NCI-H345 (cell line): ENCODE results near the gene FOXP1.
"Not testable (repeated sequence)": the region's sequence is repeated elsewhere in the genome, so short reads cannot be mapped to it uniquely, and the experiment has no call there.

Experiments
- DNase-seq: peaks from one replicate; lab custom pipeline; 2025; lab: John Stamatoyannopoulos, UW

Gene FOXP1

GRCh38 chr3:71030748-71031147 lies 552.8 kb downstream of the FOXP1 start:
- DNase-seq, result no peak

GRCh38 chr3:71029770-71030169 lies 553.8 kb downstream of the FOXP1 start:
- DNase-seq, result no peak

GRCh38 chr3:71028802-71029201 lies 554.7 kb downstream of the FOXP1 start:
- no peak for DNase-seq

DNA sequence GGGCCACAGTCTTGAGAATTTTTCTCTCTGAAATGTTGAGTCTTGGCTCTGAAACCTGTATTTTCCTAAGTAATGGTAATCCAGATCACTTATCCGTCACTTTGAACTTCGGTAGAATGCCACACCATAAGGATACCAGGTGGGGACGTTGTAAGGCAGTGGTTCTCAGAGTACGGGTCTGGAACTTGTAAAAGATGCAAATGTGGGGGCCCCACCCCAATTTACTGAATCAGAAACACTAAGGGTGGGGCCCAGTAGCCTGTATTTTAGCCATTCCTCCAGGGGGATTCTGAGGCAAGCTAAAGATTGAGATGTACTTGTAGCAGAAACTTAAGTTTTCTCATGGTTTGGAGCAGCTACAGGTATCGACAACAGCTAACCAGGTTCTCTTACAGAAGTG lies 555.3 kb downstream of the FOXP1 start:
- DNase-seq, result no peak

DNA sequence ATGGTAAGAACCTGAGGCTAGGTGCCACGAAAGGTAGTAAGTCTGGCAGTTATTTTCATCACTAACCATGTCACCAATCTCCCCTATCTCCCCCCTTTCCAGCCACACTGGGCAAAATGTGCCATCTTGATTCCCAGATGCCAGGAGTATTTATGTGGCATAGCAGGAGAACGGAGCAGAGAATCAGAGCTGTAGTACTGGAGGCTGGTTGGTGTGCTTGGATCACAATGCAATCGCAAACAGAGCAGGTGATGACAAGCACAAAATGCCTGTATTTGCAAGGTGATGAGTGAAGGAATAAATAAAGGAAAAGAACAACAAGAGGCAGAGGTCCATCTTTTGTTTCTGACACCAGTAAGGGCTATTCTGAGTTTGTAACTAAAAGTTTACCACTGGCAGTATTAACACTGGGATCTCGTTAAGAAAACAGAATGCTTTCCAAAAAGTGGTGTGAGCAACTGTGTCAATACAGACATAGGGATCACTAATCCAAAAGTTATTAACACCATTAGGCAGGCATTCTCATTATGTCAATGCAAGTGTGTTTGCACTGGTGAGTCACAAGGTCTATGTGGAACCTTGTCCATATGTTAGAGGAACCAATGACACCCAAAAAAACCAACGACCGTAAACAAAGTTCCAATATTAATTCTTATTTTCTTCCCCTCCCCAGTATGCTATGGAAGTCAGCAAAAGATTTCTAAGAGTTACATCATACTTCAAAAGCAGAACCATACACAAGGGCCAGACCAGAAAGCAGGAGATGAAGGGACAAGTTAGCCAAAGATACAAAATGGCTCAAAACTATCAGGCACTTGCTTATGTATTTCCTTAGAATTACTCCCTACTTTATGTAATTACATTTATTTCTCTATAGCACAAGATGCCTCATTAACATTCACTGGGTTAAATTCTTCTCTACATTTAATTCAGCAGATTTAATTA lies 556.6 kb downstream of the FOXP1 start:
- no peak for DNase-seq

DNA sequence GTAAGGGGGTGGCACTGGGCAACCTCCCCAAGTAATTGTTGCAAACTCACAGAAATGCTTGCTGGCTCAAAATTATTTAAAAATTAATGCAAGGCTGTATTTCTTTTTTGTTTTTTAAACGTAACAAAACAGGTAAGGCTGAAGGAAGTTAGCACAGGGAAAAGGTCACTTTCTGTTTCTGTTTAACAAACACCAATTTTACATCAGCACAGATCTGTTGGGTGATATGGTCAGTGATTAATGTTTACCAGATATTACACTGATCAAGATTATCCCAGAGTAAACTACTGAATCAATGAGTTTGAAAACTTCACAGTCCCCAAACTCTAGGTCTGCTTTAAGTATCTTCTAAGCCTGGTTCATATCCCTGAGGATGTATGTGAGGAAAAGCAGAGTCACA lies 558.0 kb downstream of the FOXP1 start:
- DNase-seq, result no peak

DNA sequence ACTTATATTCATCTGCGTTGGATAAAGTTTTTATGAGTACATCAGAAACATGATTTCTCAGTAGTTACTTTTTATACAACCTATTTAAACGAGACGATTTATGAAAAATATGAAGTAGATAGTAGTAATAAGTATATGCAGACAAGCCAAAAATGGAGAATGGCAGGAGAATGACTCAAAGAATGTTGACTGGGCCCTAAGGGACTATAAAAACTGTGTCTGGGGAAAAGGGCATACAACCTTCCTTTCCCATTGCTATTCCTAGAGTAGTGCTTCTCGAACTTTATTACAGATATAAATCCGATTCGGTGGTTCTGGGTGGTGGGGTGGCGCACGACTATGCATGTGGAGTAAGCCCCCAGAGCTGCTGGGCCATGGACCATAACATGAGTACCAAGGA lies 558.5 kb downstream of the FOXP1 start:
- DNase-seq, result no peak

- no peak for DNase-seq
Measured at GRCh38 chr3:71022551-71023335, 560.8 kb downstream of the FOXP1 start.

DNA sequence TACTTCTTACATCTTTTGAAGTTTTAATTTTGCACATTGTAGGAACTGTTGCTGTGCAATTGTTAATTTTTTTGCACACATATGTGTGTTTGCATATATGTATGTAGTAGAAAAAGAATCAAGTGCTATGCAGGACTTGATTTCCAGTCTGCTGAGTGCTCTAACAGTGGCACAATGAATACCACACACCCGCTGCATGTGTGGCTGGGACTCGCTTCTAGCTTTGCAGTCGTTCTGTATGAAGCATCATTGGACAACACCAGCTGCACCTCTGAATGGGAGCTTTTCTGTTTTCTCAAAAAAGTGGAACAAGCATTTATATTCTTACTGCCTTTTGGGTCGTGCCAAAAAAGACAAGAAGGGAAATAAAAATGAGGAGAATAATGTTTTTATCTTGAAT lies 564.7 kb downstream of the FOXP1 start:
- DNase-seq, result no peak

GRCh38 chr3:71016178-71016845 lies 567.2 kb downstream of the FOXP1 start:
- no peak for DNase-seq

- DNase-seq, result not testable (repeated sequence)
Measured at GRCh38 chr3:71014616-71015015, 568.9 kb downstream of the FOXP1 start.

GRCh38 chr3:71012971-71013370 lies 570.6 kb downstream of the FOXP1 start:
- DNase-seq, result no peak

DNA sequence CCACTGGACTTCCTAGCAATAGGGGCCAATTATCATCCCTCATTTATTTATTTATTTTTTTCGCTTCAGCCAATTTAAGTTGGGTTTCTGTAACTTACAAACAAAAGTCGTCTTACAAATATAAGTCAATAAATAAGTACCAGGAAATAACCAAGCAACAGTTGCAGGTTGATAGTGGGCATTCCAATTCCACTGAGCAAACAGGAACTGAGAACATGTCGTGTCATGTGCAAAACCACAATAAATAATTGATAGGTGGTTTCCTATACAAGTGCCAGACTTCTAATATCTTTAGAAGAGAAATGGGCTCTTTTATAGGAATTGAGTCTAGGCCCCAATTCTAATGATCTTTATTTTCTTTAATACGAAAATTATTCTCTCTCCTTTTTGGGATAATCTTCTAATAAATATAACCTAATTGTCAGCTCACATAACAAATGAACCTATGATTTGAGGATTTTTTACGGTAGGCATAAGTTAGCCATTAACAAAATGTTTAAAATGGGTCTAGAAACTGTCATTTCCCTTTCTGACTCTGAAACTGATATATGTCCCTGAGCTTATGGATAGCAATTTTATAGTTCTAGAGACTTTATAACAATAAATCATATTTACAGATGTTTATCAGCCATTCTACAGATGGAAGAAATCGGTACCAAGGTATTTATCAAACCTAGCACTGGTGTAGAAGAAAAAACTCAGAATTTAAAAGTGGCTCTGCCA lies 571.8 kb downstream of the FOXP1 start:
- no peak for DNase-seq

DNA sequence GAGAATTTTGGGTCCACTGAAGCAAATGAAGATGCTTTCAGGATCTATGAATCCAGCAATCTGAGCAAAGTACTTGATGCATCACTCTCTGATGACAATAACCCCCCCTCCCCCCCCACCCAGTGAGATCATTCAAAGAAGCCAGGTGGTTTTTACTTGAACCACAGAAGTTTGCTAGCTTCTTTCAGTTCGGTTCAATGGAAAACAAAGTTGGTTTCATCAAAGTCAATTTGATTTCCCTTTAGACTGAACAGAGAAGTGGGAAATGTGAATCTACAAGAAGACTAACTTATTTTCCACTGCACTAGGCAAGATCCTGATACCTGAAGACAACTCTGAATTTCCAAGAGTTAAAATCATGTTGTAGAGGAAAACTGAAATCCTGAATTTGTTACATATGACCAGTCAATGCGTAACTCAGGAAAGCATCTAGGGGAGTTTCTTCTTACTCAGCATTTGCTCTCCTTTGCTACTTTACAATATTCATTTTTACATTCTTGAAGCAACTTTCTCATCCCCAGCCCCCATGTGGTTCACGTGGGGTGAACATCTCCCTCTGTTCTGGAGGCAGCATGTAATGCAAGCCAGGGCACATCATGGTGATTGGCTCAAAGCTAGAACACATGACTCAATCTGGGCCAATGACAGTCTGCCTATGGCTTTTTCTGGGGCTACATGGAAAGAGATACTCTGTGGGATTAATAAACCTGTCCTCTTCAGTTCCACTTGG lies 572.6 kb downstream of the FOXP1 start:
- no peak for DNase-seq

GRCh38 chr3:71008350-71008935 lies 575.1 kb downstream of the FOXP1 start:
- no peak for DNase-seq

DNA sequence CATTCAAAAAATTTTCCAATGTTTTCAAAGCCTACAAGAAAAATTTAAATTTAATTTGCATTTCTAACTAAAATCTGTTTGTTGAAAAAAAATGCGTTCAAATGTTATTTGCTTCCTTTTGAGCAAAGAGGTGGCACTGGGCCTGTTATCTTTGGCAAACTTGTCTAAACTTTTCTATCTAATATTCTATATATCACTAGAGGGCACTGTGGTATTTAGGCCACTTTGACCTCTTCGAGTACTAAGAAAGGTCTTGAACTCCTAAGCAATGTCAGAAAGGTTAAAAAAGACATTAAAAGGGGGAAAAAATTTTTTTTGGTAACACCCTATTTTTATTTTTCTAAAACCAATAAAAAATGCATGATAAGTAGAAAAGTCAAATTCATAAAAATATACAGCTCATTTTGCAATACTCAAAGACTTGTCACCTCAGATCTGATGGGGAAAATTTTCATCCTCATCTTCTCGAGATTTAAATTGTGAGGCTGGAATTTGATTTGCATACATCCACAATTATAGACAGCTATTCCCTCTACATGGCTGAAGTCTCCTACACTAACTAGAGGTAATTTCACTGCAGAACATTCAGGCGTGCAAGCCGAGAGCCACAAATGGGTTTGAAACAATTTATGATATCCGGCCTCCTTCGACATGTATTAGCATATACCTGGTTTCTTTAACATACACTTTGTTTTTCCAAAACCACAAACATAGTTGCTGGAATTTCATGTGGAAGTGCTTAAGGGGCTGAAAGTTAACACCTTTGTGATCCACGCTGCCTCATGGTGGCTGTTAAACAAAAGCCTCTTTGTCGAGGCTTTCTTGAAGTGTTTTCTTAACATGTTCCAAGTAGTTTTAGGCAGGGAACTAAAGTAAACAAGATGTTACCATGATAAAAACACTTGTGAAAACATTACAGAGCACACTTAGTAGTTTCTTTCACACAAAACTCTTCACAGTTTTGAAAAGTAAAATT lies 576.4 kb downstream of the FOXP1 start:
- DNase-seq, result peak; percentile 2

GRCh38 chr3:71005702-71006321 lies 577.7 kb downstream of the FOXP1 start:
- no peak for DNase-seq

- DNase-seq, result no peak
Measured at GRCh38 chr3:71003511-71003910, 580.0 kb downstream of the FOXP1 start.

- DNase-seq, result no peak
Measured at GRCh38 chr3:71002298-71002697, 581.2 kb downstream of the FOXP1 start.
